Nephron progenitor cell (in vitro differentiated cells): ENCODE measurements around the gene SIRPA.

Experiments
- DNase-seq: peaks from one replicate; pipeline ENCODE4 v3.0.0; 2021
- H3K27ac Mint-ChIP-seq: 2 replicates; pipeline ENCODE4 v1.8.0; 2021; ENCODE audit warnings: mild to moderate bottlenecking, moderate library complexity, mixed read lengths
- H3K27me3 Mint-ChIP-seq: 2 replicates; pipeline ENCODE4 v1.8.0; 2021; ENCODE audit warnings: mild to moderate bottlenecking, low read depth, mixed read lengths; ENCODE audit not compliant: poor library complexity
- H3K36me3 Mint-ChIP-seq: 2 replicates; pipeline ENCODE4 v1.8.0; 2021; ENCODE audit warnings: low read depth, mixed read lengths
- H3K4me1 Mint-ChIP-seq: 2 replicates; pipeline ENCODE4 v1.8.0; 2021; ENCODE audit warnings: mixed read lengths
- H3K4me3 Mint-ChIP-seq: 2 replicates; pipeline ENCODE4 v1.8.0; 2021; ENCODE audit warnings: mild to moderate bottlenecking, moderate library complexity, mixed read lengths
- H3K9me3 Mint-ChIP-seq: 2 replicates; pipeline ENCODE4 v1.8.0; 2021; ENCODE audit warnings: mild to moderate bottlenecking, moderate library complexity, mixed read lengths
- TF ChIP-seq, protein P1 (sequence below): fragments of 200-600 bp; sonication (generic); IDR thresholded peaks from 2 replicates; pipeline ENCODE4 v1.5.0; 2021; ENCODE audit warnings: antibody characterized with exemption

Gene SIRPA

DNA sequence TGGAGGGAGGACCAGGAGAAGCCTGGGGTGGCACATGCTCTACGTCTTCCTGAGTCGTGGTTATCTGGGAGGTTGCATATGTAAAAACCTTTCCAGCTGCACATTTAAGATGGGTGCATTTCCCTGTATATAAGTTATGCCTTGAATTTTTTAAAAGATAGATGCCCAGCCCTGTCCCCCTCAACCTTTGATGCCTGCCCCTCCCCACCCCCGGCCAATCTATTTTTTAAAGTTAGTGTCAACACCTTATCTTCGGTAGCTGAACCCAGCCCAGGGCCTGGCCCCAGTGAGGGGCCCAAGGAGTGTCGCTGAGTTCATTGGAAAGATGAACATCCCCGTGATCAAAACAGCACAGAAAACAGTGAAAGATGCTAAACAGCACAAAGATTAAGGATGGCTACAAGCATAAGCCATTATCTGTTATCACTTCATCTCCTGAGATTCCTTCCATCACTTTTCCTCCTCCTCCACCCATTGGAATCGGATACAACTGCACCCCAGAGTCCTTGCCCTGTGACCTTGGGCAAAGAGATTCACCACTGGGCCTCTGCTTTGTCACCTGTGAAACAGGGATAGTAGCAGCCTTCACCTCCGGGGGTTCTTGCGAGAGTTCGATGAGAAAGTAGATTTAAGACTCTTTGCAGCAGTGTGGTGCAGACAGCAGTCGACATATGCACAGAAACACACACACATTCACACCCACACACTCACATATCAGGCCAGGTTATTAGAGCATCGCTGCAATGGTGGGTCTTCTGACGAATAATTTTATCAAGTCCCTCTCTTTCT is 47.5 kb downstream of the SIRPA start:
- Mint-ChIP-seq H3K9me3 (no peaks in the 10 kb centered on the region), H3K27ac (no peak overlapping the region), H3K4me1 (peaks cover 36% of the 10 kb centered on the region), H3K36me3 (peaks cover 7% of the 10 kb centered on the region), H3K4me3 (no peak overlapping the region), H3K27me3 (peaks cover 34% of the 10 kb centered on the region)
- TF ChIP-seq, protein P1, sequence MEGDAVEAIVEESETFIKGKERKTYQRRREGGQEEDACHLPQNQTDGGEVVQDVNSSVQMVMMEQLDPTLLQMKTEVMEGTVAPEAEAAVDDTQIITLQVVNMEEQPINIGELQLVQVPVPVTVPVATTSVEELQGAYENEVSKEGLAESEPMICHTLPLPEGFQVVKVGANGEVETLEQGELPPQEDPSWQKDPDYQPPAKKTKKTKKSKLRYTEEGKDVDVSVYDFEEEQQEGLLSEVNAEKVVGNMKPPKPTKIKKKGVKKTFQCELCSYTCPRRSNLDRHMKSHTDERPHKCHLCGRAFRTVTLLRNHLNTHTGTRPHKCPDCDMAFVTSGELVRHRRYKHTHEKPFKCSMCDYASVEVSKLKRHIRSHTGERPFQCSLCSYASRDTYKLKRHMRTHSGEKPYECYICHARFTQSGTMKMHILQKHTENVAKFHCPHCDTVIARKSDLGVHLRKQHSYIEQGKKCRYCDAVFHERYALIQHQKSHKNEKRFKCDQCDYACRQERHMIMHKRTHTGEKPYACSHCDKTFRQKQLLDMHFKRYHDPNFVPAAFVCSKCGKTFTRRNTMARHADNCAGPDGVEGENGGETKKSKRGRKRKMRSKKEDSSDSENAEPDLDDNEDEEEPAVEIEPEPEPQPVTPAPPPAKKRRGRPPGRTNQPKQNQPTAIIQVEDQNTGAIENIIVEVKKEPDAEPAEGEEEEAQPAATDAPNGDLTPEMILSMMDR: no peak
- DNase-seq: no peak

DNA sequence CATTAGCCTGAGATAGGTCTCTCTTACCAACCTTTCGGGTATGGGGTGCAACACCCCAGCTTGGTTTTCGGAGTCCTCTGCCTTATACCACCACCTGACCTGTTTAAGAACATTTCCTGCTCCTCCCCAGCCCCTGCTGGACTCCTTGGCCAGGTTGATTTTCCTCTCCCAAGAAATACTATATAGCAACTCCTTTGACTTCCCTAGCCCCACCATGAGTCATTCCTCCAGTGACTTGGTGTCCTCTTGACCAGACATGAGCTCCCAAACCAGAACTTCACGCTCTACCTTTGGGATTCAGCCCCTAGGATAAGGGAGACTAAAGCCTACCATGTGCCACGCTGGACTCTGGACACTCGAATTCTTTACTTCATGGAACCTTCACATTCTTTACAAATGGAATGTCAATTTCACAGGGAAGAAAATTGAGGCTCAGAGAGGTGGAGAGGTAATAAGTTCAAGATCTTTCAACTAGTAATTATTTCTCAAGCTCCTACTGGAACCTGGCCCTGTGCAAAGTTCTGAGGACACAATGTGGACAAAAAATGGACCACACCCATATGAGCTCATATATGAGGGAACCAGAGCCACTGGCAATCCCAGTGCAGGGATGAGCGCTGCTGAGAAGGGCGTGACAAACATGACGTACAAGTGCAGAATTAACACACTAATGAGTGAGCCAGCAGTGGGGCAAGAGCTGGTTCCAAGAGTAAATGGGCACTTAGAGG is 48.2 kb downstream of the SIRPA start:
- Mint-ChIP-seq H3K4me3 (no peak overlapping the region), H3K4me1 (peaks cover 38% of the 10 kb centered on the region), H3K27ac (no peak overlapping the region), H3K9me3 (no peaks in the 10 kb centered on the region), H3K36me3 (peaks cover under 1% of the 10 kb centered on the region), H3K27me3 (peaks cover 35% of the 10 kb centered on the region)
- TF ChIP-seq, protein P1: no peak
- no peak for DNase-seq

DNA sequence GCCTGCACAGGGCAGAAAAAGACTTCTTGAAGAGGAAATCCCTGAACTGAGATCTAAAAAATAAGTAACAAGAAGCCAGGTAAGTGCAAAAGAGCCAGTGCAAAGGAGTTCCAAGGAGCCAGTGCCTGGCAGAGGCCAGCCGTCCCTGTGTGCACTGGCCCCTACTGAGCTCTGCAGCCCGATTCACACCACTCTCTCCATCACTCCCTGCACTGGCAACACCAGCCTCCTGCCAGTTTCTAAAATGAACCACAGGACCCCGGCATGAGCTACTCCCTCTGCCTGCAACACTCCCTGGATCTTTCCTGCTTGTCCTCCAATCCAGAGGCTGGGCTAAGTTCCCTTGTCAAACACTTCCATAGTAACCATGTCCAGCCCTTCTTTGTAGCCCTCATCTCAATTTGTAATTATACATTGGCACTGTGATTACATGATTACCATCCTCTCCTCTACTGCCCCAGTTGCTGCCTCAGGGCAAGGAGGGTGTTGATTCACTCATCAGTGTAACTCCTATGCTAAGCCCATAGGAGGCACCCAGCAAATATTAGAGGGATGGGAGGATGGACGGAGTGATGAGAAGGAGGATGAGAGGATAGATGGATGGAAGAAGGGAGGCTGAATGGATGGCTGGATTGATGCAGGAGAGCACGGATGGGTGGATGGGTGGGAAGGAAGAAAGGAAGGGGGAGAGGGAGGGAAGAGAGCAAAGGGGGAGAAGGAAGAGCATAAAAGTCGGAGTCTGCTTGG is 49.3 kb downstream of the SIRPA start:
- TF ChIP-seq, protein P1: no peak
- H3K27ac Mint-ChIP-seq: no peak overlapping the region
- H3K4me3 Mint-ChIP-seq: no peak overlapping the region
- peaks cover 40% of the 10 kb centered on the region for H3K4me1 Mint-ChIP-seq
- no peak for DNase-seq
- H3K27me3 Mint-ChIP-seq: peaks cover 39% of the 10 kb centered on the region
- no peaks in the 10 kb centered on the region for H3K9me3 Mint-ChIP-seq
- H3K36me3 Mint-ChIP-seq: no peaks in the 10 kb centered on the region

DNA sequence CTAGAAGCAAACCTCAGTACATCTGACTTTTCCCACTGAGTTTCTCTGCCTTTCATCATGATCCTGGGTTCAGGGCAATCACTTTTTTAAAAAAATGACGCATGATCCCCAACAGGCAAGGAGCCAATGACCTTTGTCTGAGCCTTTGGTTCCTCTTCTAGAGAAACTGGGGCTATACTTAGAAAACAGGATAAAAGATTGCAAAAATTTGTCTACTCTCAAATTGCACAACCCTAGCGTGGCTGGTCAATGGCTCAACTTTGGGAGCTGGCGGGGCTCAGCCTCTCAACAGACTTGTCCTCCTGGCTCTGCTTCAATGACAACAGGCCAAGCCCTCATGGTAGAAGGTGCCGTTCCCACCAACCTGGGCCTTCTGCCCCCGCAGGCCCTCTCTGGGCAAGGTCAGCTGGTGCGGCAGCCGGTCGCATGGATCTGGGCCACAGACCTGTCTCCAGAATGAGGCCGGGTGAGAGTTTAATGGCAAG is 50.0 kb downstream of the SIRPA start:
- Mint-ChIP-seq H3K27ac (no peak overlapping the region), H3K4me1 (peaks cover 47% of the 10 kb centered on the region), H3K36me3 (no peaks in the 10 kb centered on the region), H3K9me3 (no peaks in the 10 kb centered on the region), H3K4me3 (no peak overlapping the region), H3K27me3 (peaks cover 38% of the 10 kb centered on the region)
- DNase-seq: no peak
- TF ChIP-seq, protein P1: no peak

DNA sequence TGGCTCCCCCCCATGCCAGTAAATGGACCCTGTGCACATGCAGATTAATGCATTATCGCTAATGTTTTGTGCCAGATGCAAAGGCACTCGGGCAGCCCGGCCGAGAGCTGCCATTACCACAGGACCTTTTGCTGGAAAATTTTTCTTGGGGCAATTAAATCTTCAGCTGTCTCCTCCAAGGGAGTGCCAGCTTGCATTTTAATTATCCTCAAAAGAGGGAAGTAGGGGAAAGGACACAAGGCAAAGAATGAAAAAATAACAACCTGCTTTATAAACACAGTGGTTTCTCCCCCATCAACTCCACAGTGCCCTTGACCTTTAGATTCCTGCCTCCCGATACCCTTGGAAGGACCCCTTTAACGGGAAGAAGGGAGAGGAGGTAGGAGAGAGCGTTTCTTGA is 50.5 kb downstream of the SIRPA start:
- Mint-ChIP-seq H3K4me3 (no peak overlapping the region), H3K36me3 (no peaks in the 10 kb centered on the region), H3K27me3 (peaks cover 36% of the 10 kb centered on the region), H3K9me3 (no peaks in the 10 kb centered on the region), H3K27ac (no peak overlapping the region), H3K4me1 (peaks cover 51% of the 10 kb centered on the region)
- DNase-seq: no peak
- TF ChIP-seq, protein P1: no peak
